Osteoblast (primary cell): ENCODE measurements around the gene SPSB3. TPM values are rescaled to one million over a fixed set of nuclear protein-coding genes. Genes with fewer than 3 reads are reported as not detected.

Experiments used
- DNase-seq: peaks from one replicate; pipeline ENCODE4 v3.0.0; 2011; ENCODE audit warnings: low spot score, mixed read lengths; ENCODE audit not compliant: insufficient read length; ENCODE audit errors: missing footprints
- H2AFZ ChIP-seq: 2 replicates; pipeline ENCODE4 v1.6.0; 2011; ENCODE audit warnings: mild to moderate bottlenecking, low read length
- H3K27ac ChIP-seq: 2 replicates; pipeline ENCODE4 v1.5.1; 2011; ENCODE audit warnings: mild to moderate bottlenecking, low read depth, low read length, moderate library complexity
- H3K27me3 ChIP-seq: 2 replicates; pipeline ENCODE4 v1.6.0; 2012; ENCODE audit warnings: mild to moderate bottlenecking, control low read depth, inconsistent platforms, low read length, moderate library complexity; ENCODE audit not compliant: insufficient read depth
- H3K36me3 ChIP-seq: 2 replicates; pipeline ENCODE4 v1.5.1; 2011; ENCODE audit warnings: mild to moderate bottlenecking, low read length, control low read depth, moderate library complexity; ENCODE audit not compliant: insufficient read depth
- H3K4me1 ChIP-seq: 2 replicates; pipeline ENCODE4 v1.5.1; 2011; ENCODE audit warnings: mild to moderate bottlenecking, low read length, control low read depth, moderate library complexity; ENCODE audit not compliant: insufficient read depth
- H3K4me2 ChIP-seq: 2 replicates; pipeline ENCODE4 v1.6.0; 2011; ENCODE audit warnings: mild to moderate bottlenecking, low read length; ENCODE audit not compliant: insufficient read depth
- H3K4me3 ChIP-seq: fragments of 200-600 bp; sonication (generic); 3 replicates; pipeline ENCODE4 v1.5.1; 2012; ENCODE audit warnings: mild to moderate bottlenecking, low read length, inconsistent platforms; ENCODE audit not compliant: insufficient read depth
- H3K79me2 ChIP-seq: 2 replicates; pipeline ENCODE4 v1.6.0; 2012; ENCODE audit warnings: mild to moderate bottlenecking, low read length, control low read depth, inconsistent platforms; ENCODE audit not compliant: insufficient read depth
- H3K9me3 ChIP-seq: 2 replicates; pipeline ENCODE4 v1.5.1; 2011; ENCODE audit warnings: low read depth, low read length, control low read depth
- H4K20me1 ChIP-seq: 2 replicates; pipeline ENCODE4 v1.6.0; 2012; ENCODE audit warnings: mild to moderate bottlenecking, low read length, control low read depth; ENCODE audit not compliant: insufficient read depth
- total RNA-seq: library from RNA; depleted of rRNA; stranded (reverse); fragments of >200 nt; gene quantifications from 2 replicates; pipeline ENCODE4 v1.2.3, GENCODE V29; 2012
- TF ChIP-seq, protein P1 (sequence below): IDR thresholded peaks from 2 replicates; pipeline ENCODE4 v1.5.1; 2011; ENCODE audit warnings: mild to moderate bottlenecking, low read depth, low read length, moderate library complexity; ENCODE audit errors: extremely low read depth

SPSB3 gene
- total RNA-seq, 1 donor, result 42.3 TPM

DNA sequence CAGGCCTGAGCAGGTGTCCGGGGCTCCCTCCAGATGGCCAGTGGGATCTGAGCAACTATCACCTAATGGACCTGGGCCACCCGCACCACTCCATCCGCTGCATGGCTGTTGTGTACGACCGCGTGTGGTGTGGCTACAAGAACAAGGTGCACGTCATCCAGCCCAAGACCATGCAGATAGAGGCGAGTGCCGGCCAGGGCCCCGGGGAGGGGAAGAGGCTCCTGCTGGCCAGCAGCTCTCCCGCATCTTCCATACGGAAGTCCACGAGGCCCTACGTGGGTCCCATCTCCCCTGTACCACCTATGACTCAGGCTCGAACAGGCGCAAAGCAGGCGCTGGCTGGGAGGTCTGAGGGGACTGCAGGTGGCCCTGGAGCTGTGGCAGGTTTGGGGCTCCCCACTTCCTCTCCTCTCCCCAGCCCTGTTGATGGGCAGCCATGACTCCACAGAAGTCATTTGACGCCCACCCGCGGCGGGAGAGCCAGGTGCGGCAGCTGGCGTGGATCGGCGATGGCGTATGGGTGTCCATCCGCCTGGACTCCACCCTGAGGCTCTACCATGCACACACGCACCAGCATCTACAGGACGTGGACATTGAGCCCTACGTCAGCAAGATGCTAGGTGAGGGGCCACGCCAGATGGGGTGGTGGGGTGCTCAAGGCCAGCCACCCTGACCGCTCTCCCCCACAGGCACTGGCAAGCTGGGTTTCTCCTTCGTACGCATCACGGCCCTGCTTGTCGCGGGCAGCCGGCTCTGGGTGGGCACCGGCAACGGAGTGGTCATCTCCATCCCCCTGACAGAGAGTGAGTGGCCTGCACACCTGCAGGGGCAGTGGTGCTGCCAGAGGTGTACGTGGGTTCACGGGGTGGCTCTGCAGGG, 15.0 kb downstream of the SPSB3 start:
- Histone ChIP-seq H3K4me3 (no peak overlapping the region), H3K36me3 (peaks cover 43% of the 10 kb centered on the region), H3K4me1 (peaks cover 13% of the 10 kb centered on the region), H3K4me2 (no peak overlapping the region), H2AFZ (no peak overlapping the region), H4K20me1 (peaks cover 21% of the 10 kb centered on the region), H3K27me3 (no peaks in the 10 kb centered on the region), H3K27ac (no peak overlapping the region), H3K9me3 (no peaks in the 10 kb centered on the region), H3K79me2 (peaks cover 7% of the 10 kb centered on the region)
- TF ChIP-seq, protein P1, sequence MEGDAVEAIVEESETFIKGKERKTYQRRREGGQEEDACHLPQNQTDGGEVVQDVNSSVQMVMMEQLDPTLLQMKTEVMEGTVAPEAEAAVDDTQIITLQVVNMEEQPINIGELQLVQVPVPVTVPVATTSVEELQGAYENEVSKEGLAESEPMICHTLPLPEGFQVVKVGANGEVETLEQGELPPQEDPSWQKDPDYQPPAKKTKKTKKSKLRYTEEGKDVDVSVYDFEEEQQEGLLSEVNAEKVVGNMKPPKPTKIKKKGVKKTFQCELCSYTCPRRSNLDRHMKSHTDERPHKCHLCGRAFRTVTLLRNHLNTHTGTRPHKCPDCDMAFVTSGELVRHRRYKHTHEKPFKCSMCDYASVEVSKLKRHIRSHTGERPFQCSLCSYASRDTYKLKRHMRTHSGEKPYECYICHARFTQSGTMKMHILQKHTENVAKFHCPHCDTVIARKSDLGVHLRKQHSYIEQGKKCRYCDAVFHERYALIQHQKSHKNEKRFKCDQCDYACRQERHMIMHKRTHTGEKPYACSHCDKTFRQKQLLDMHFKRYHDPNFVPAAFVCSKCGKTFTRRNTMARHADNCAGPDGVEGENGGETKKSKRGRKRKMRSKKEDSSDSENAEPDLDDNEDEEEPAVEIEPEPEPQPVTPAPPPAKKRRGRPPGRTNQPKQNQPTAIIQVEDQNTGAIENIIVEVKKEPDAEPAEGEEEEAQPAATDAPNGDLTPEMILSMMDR, result no peak
- no peak for DNase-seq

DNA sequence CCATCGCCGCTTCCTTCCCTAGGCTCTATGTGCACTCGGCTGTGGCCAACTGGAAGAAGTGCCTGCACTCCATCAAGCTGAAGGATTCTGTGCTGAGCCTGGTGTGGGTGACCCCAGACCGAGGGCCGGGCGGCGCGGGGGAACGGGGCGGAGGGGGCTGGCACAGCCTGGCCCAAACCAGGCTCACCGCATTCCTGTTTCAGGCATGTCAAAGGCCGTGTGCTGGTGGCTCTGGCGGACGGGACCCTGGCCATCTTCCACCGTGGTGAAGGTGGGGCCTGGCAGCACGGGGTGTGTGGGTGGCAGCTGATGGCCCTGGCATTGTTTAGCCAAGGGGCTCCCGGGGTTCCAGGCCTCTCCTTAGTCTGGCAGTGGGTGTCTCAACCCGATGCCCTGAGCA, 15.7 kb downstream of the SPSB3 start:
- Histone ChIP-seq H3K27ac (no peak overlapping the region), H3K9me3 (no peaks in the 10 kb centered on the region), H3K4me3 (no peak overlapping the region), H3K4me1 (peaks cover 6% of the 10 kb centered on the region), H3K27me3 (no peaks in the 10 kb centered on the region), H3K4me2 (no peak overlapping the region), H4K20me1 (peaks cover 16% of the 10 kb centered on the region), H2AFZ (no peak overlapping the region), H3K36me3 (peaks cover 47% of the 10 kb centered on the region), H3K79me2 (peaks cover under 1% of the 10 kb centered on the region)
- no peak for DNase-seq
- TF ChIP-seq, protein P1, result no peak

DNA sequence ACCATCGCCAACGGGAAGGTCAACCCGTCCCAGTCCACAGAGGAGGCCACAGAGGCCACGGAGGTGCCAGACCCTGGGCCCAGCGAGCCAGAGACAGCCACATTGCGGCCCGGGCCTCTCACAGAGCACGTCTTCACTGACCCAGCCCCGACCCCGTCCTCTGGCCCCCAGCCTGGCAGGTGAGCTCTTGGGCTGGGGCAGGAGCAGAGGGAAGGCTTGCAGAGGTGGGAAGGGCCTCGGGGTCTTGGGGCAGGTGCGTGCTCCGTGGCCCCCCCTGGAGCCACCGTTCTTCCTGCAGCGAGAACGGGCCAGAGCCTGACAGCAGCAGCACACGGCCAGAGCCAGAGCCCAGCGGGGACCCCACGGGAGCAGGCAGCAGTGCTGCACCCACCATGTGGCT, 16.1 kb downstream of the SPSB3 start:
- no peak overlapping the region for H3K4me3 ChIP-seq
- TF ChIP-seq, protein P1, result no peak
- no peaks in the 10 kb centered on the region for H3K9me3 ChIP-seq
- H3K36me3 ChIP-seq, result peaks cover 47% of the 10 kb centered on the region
- no peak overlapping the region for H3K27ac ChIP-seq
- no peak overlapping the region for H2AFZ ChIP-seq
- H3K4me1 ChIP-seq, result peaks cover 6% of the 10 kb centered on the region
- H4K20me1 ChIP-seq, result peaks cover 16% of the 10 kb centered on the region
- H3K79me2 ChIP-seq, result no peaks in the 10 kb centered on the region
- no peak for DNase-seq
- H3K4me2 ChIP-seq, result no peak overlapping the region
- H3K27me3 ChIP-seq, result no peaks in the 10 kb centered on the region

DNA sequence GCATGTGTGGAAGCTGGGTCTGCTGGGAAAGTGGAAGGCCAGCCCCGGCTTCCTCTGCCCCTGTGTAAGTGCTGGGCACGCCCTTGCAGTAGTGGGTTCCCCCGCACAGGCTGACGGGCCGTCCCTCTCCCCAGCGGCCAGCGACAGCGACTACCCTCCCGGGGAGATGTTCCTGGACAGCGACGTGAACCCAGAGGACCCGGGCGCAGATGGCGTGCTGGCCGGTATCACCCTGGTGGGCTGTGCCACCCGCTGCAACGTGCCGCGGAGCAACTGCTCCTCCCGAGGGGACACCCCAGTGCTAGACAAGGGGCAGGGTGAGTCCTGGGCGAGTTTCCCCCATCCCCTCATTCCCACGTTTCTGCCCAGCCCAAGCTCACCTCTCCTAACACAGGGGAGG, 16.5 kb downstream of the SPSB3 start:
- H4K20me1 ChIP-seq, result peaks cover 16% of the 10 kb centered on the region
- no peaks in the 10 kb centered on the region for H3K79me2 ChIP-seq
- no peak overlapping the region for H3K4me3 ChIP-seq
- H3K4me1 ChIP-seq, result peaks cover 6% of the 10 kb centered on the region
- DNase-seq, result no peak
- H3K9me3 ChIP-seq, result no peaks in the 10 kb centered on the region
- no peaks in the 10 kb centered on the region for H3K27me3 ChIP-seq
- H3K36me3 ChIP-seq, result peaks cover 50% of the 10 kb centered on the region
- TF ChIP-seq, protein P1, result no peak
- no peak overlapping the region for H3K4me2 ChIP-seq
- no peak overlapping the region for H2AFZ ChIP-seq
- no peak overlapping the region for H3K27ac ChIP-seq
